ENCODE results near the gene MACROD1.
"Not testable (repeated sequence)": the region's sequence is repeated elsewhere in the genome, so short reads cannot be mapped to it uniquely, and the experiment has no call there.

The MACROD1 gene

GRCh38 chr11:64185693-64186491, 20.0 kb upstream of the MACROD1 start, which contains the start of gene STIP1:
Gene STIP1 (plus strand): TSS chr11:64186171. CDS start chr11:64186262, 91 bp downstream.
- in situ Hi-C loops (cut with MboI; ENCODE audit: low sequenced_read_pairs): no loop called here

- in situ Hi-C loops (cut with MboI; ENCODE audit: low sequenced_read_pairs): no loop called here
These were observed 19.3 kb upstream of the MACROD1 start for GRCh38 chr11:64185175-64185692.

GRCh38 chr11:64183890-64184289, 18.0 kb upstream of the MACROD1 start:
- in situ Hi-C loops (cut with MboI; ENCODE audit: low sequenced_read_pairs): no loop called here

GRCh38 chr11:64181506-64182411, 15.8 kb upstream of the MACROD1 start:
- in situ Hi-C loops (cut with MboI; ENCODE audit: low sequenced_read_pairs): no loop called here

- in situ Hi-C loops (cut with MboI; ENCODE audit: low sequenced_read_pairs): no loop called here
These were observed 15.0 kb upstream of the MACROD1 start for GRCh38 chr11:64180891-64181290.

GRCh38 chr11:64178951-64179639, 13.2 kb upstream of the MACROD1 start:
- in situ Hi-C loops (cut with MboI; ENCODE audit: low sequenced_read_pairs): no loop called here

- in situ Hi-C loops (cut with MboI; ENCODE audit: low sequenced_read_pairs): no loop called here
These were observed 12.3 kb upstream of the MACROD1 start for GRCh38 chr11:64178203-64178602.

- in situ Hi-C loops (cut with MboI; ENCODE audit: low sequenced_read_pairs): no loop called here
These were observed 10.8 kb upstream of the MACROD1 start for GRCh38 chr11:64176751-64177150.

GRCh38 chr11:64173616-64174355, 7.9 kb upstream of the MACROD1 start:
- in situ Hi-C loops (cut with MboI; ENCODE audit: low sequenced_read_pairs): no loop called here

- in situ Hi-C loops (cut with MboI; ENCODE audit: low sequenced_read_pairs): no loop called here
These were observed 4.5 kb upstream of the MACROD1 start for GRCh38 chr11:64170419-64170818.

- in situ Hi-C loops (cut with MboI; ENCODE audit: low sequenced_read_pairs): no loop called here
These were observed 452 bp downstream of the MACROD1 start for GRCh38 chr11:64165481-64165841.

- in situ Hi-C loops (cut with MboI; ENCODE audit: low sequenced_read_pairs): no loop called here
These were observed 1.3 kb downstream of the MACROD1 start for GRCh38 chr11:64164392-64165312.

- in situ Hi-C loops (cut with MboI; ENCODE audit: low sequenced_read_pairs): no loop called here
These were observed 2.0 kb downstream of the MACROD1 start for GRCh38 chr11:64163951-64164350.

- in situ Hi-C loops (cut with MboI; ENCODE audit: low sequenced_read_pairs): not testable (repeated sequence)
These were observed 3.1 kb downstream of the MACROD1 start for GRCh38 chr11:64162769-64163168.

GRCh38 chr11:64161037-64161436, 4.9 kb downstream of the MACROD1 start:
- in situ Hi-C loops (cut with MboI; ENCODE audit: low sequenced_read_pairs): no loop called here

GRCh38 chr11:64157631-64158394, 8.1 kb downstream of the MACROD1 start:
- in situ Hi-C loops (cut with MboI; ENCODE audit: low sequenced_read_pairs): no loop called here

- in situ Hi-C loops (cut with MboI; ENCODE audit: low sequenced_read_pairs): no loop called here
These were observed 9.5 kb downstream of the MACROD1 start for GRCh38 chr11:64156235-64157011.

GRCh38 chr11:64153812-64154211, 12.1 kb downstream of the MACROD1 start:
- in situ Hi-C loops (cut with MboI; ENCODE audit: low sequenced_read_pairs): no loop called here

All from hTERT RPE-1 (cell line).